GM18499 (cell line): ENCODE data around the gene APC.
"Not testable (repeated sequence)": the region's sequence is repeated elsewhere in the genome, so short reads cannot be mapped to it uniquely, and the experiment has no call there.

Source experiments
- ATAC-seq: cut with Tn5 transposase; IDR thresholded peaks from one replicate; pipeline ENCODE4 v1.9.1; 2021; ENCODE audit warnings: moderate number of reproducible peaks; ENCODE audit not compliant: insufficient read depth, unreplicated experiment

Gene APC

GRCh38 chr5:112847306-112847705 lies 109.6 kb downstream of the APC start:
- ATAC-seq, result no peak

- peak; percentile 96 for ATAC-seq
These were observed 110.6 kb downstream of the APC start for GRCh38 chr5:112848116-112848811.

- no peak for ATAC-seq
These were observed 112.2 kb downstream of the APC start for GRCh38 chr5:112849912-112850311.

GRCh38 chr5:112854651-112855050 lies 117.0 kb downstream of the APC start:
- ATAC-seq, result no peak

- ATAC-seq, result no peak
These were observed 120.2 kb downstream of the APC start for GRCh38 chr5:112857866-112858265.

GRCh38 chr5:112860571-112860928 lies 122.9 kb downstream of the APC start:
- not testable (repeated sequence) for ATAC-seq

- peak; percentile 97 for ATAC-seq
These were observed 123.4 kb downstream of the APC start, which contains the start of gene SRP19 for GRCh38 chr5:112860929-112861637. SRP19 (plus strand) TSS chr5:112861287; CDS start chr5:112861377, 90 bp downstream.

- ATAC-seq, result no peak
These were observed 123.9 kb downstream of the APC start for GRCh38 chr5:112861638-112861985.

- no peak for ATAC-seq
These were observed 124.4 kb downstream of the APC start for GRCh38 chr5:112862085-112862484.

- ATAC-seq, result no peak
These were observed 125.9 kb downstream of the APC start for GRCh38 chr5:112863549-112863948.

- no peak for ATAC-seq
These were observed 127.4 kb downstream of the APC start for GRCh38 chr5:112865128-112865527.

GRCh38 chr5:112866739-112867138 lies 129.1 kb downstream of the APC start:
- ATAC-seq, result no peak

GRCh38 chr5:112867411-112867810 lies 129.7 kb downstream of the APC start:
- no peak for ATAC-seq

GRCh38 chr5:112869948-112870347 lies 132.3 kb downstream of the APC start:
- peak; percentile 65 for ATAC-seq

- no peak for ATAC-seq
These were observed 133.3 kb downstream of the APC start for GRCh38 chr5:112870966-112871365.

GRCh38 chr5:112876362-112876761 lies 138.7 kb downstream of the APC start:
- no peak for ATAC-seq

GRCh38 chr5:112878101-112878500 lies 140.4 kb downstream of the APC start:
- ATAC-seq, result no peak

GRCh38 chr5:112878760-112879159 lies 141.1 kb downstream of the APC start:
- no peak for ATAC-seq

- no peak for ATAC-seq
These were observed 142.7 kb downstream of the APC start for GRCh38 chr5:112880219-112880964.

- no peak for ATAC-seq
These were observed 145.5 kb downstream of the APC start for GRCh38 chr5:112883192-112883591.

GRCh38 chr5:112885001-112885400 lies 147.3 kb downstream of the APC start:
- ATAC-seq, result no peak
